ENCODE results near the gene HLA-DQA1.

GRCh38 chr6:32588156-32588555 is 49.0 kb upstream of the HLA-DQA1 start:
- TF ChIP-seq CTCF (IDR thresholded peaks at IDR 0.05; ENCODE audit: low read depth, low read length) (no peak), POLR2A (IDR thresholded peaks at IDR 0.05; ENCODE audit: extremely low read depth, insufficient read length) (no peak)

Measured in NB4 (cell line).